OCI-LY7 (cell line): ENCODE measurements around the gene GXYLT2. TPM values are rescaled to one million over a fixed set of nuclear protein-coding genes. Genes with fewer than 3 reads are reported as not detected.

Experiments
- BruUV-seq: library from RNA; stranded (reverse); fragments of 400-500 nt; replicated peaks from 2 replicates; lab custom pipeline; 2021; lab: Mats Ljungman, UMichigan
- CTCF ChIA-PET: fragments of 300-600 bp; sonication (Branson Sonifier 250); formaldehyde crosslinking; loops from one replicate; lab custom pipeline; 2022; ENCODE audit warnings: antibody characterized with exemption; ENCODE audit not compliant: unreplicated experiment; lab: Charles Lee
- POLR2A ChIA-PET: fragments of 300-600 bp; sonication (Branson Sonifier 250); formaldehyde crosslinking; loops from one replicate; lab custom pipeline; 2022; ENCODE audit warnings: antibody characterized with exemption; lab: Charles Lee
- DNase-seq: peaks from one replicate; pipeline ENCODE4 v3.0.0-alpha.2; 2015; ENCODE audit warnings: low spot score
- H2AFZ ChIP-seq: fragments of 200-600 bp; sonication (generic), shearing (Covaris generic); 2 replicates; pipeline ENCODE4 v1.6.1; 2014; ENCODE audit warnings: mild to moderate bottlenecking, antibody characterized with exemption, low read length, moderate library complexity
- H3K27ac ChIP-seq: fragments of 200-600 bp; sonication (generic); 2 replicates; pipeline ENCODE4 v1.5.1; 2014; ENCODE audit warnings: mixed run types, low read depth, mild to moderate bottlenecking, moderate library complexity, low read length, inconsistent platforms; ENCODE audit not compliant: poor library complexity, severe bottlenecking
- H3K36me3 ChIP-seq: fragments of 200-600 bp; sonication (generic); 2 replicates; pipeline ENCODE4 v1.6.1; 2014; ENCODE audit warnings: mild to moderate bottlenecking, antibody characterized with exemption, low read length, moderate library complexity, mixed read lengths; ENCODE audit not compliant: insufficient read depth
- H3K4me1 ChIP-seq: fragments of 200-600 bp; sonication (generic); 2 replicates; pipeline ENCODE4 v1.5.1; 2014; ENCODE audit warnings: mild to moderate bottlenecking, low read length; ENCODE audit not compliant: insufficient read depth, poor library complexity, severe bottlenecking
- H3K4me2 ChIP-seq: fragments of 200-600 bp; sonication (generic); 2 replicates; pipeline ENCODE4 v1.6.1; 2014; ENCODE audit warnings: mild to moderate bottlenecking, low read length
- H3K4me3 ChIP-seq: fragments of 200-600 bp; sonication (generic); 2 replicates; pipeline ENCODE4 v1.5.1; 2014; ENCODE audit warnings: mild to moderate bottlenecking, low read depth, low read length; ENCODE audit not compliant: poor library complexity, severe bottlenecking
- H3K79me2 ChIP-seq: fragments of 200-600 bp; sonication (generic); 2 replicates; pipeline ENCODE4 v1.6.1; 2016; ENCODE audit warnings: low read depth, mild to moderate bottlenecking, low read length, moderate library complexity, mixed read lengths; ENCODE audit not compliant: insufficient read depth
- H3K9me2 ChIP-seq: fragments of 200-600 bp; sonication (generic); 2 replicates; pipeline ENCODE4 v1.6.1; 2016; ENCODE audit warnings: mild to moderate bottlenecking, low read length, mixed read lengths; ENCODE audit not compliant: insufficient read depth
- H3K9me3 ChIP-seq: fragments of 200-600 bp; sonication (generic); 2 replicates; pipeline ENCODE4 v1.6.1; 2014; ENCODE audit warnings: mild to moderate bottlenecking, mixed run types, low read length, mixed read lengths
- H4K20me1 ChIP-seq: fragments of 200-600 bp; sonication (generic); 2 replicates; pipeline ENCODE4 v1.6.1; 2014; ENCODE audit warnings: mild to moderate bottlenecking, antibody characterized with exemption, low read length, moderate library complexity, mixed read lengths; ENCODE audit not compliant: insufficient read depth
- EZH2phosphoT487 ChIP-seq: fragments of 200-600 bp; sonication (generic); IDR thresholded peaks from 2 replicates; pipeline ENCODE4 v1.6.1; 2018; ENCODE audit warnings: low read depth, borderline replicate concordance, mild to moderate bottlenecking, mixed run types, antibody characterized with exemption, low read length, moderate library complexity, mixed read lengths
- intact Hi-C: fragments of 100-400 bp; cut with micrococcal nuclease; formaldehyde crosslinking; loops from one replicate; pipeline ENCODE4 v1.10.0; 2022; ENCODE audit not compliant: unreplicated experiment
- total RNA-seq, 2 experiments: library from RNA; depleted of rRNA in 1 of 2; stranded (reverse); fragments of >200 nt in 1 of 2; shearing (Covaris generic) in 1 of 2; gene quantifications; 2 replicates each; pipeline ENCODE4 v1.2.3, GENCODE V29; 2014 to 2022
- TF ChIP-seq, protein P1 (sequence below): fragments of 200-600 bp; sonication (generic); conservative IDR thresholded peaks from 2 replicates; pipeline ENCODE4 v1.5.1; 2014; ENCODE audit warnings: mild to moderate bottlenecking, antibody characterized with exemption, low read length, moderate library complexity, mixed read lengths

GXYLT2 gene
- total RNA-seq, 2 experiments from 2014 or later, result not detected

DNA sequence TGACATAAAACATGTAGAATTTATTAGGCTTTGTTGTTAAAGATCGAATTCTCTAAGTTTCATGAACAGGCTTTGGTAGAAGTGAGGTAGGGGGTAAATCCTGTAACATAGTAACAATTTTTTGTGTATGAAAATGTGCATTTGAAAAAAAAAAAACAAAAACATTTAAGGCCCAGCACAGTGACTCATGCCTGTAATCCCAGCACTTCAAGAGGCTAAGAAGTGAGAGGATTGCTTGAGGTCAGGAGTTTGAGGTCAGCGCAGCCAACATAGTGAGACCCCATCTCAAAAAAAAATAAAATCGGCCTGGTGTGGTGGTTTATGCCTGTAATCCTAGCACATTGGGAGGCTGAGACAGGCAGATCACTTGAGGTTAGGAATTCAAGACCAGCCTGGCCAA lies 81.9 kb downstream of the GXYLT2 start:
- ChIA-PET CTCF (no interaction called here), POLR2A (interaction anchor here (0.6 kb wide), 1 partner anchor 11 kb away, joined by 3 read pairs; no protein-coding TSS in a partner anchor)
- Histone ChIP-seq H3K79me2 (no peaks in the 10 kb centered on the region), H3K9me3 (no peaks in the 10 kb centered on the region), H3K4me3 (no peak overlapping the region), H3K36me3 (no peaks in the 10 kb centered on the region), H4K20me1 (no peaks in the 10 kb centered on the region), H2AFZ (no peak overlapping the region), H3K4me1 (peaks cover 3% of the 10 kb centered on the region), H3K9me2 (no peaks in the 10 kb centered on the region), H3K4me2 (no peak overlapping the region), H3K27ac (no peak overlapping the region)
- BruUV-seq, result no TSS peak
- no peak for DNase-seq
- intact Hi-C loops, result no loop called here
- no peak for TF ChIP-seq EZH2phosphoT487
- TF ChIP-seq, protein P1, sequence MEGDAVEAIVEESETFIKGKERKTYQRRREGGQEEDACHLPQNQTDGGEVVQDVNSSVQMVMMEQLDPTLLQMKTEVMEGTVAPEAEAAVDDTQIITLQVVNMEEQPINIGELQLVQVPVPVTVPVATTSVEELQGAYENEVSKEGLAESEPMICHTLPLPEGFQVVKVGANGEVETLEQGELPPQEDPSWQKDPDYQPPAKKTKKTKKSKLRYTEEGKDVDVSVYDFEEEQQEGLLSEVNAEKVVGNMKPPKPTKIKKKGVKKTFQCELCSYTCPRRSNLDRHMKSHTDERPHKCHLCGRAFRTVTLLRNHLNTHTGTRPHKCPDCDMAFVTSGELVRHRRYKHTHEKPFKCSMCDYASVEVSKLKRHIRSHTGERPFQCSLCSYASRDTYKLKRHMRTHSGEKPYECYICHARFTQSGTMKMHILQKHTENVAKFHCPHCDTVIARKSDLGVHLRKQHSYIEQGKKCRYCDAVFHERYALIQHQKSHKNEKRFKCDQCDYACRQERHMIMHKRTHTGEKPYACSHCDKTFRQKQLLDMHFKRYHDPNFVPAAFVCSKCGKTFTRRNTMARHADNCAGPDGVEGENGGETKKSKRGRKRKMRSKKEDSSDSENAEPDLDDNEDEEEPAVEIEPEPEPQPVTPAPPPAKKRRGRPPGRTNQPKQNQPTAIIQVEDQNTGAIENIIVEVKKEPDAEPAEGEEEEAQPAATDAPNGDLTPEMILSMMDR, result no peak

DNA sequence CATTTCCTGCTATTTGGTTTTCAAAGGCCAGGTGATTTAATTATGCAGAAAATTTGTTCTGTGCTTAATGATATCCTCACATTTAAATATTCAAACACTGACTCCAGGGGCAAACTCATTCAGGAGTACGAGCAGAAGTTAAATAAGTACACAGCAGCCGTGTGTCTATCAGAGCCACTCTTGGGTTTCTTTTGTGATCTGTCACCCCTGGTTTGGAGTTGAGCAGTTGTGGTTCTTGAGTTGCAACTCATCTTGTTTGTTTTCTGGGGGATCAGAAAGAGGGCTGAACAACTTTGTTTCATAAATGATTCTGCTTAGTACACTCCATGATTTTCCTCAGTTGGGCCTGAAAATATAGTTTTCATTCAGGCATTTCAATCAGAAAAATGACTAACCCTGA lies 83.1 kb downstream of the GXYLT2 start:
- Histone ChIP-seq H3K36me3 (no peaks in the 10 kb centered on the region), H3K4me3 (no peak overlapping the region), H3K4me2 (no peak overlapping the region), H3K4me1 (peaks cover 1% of the 10 kb centered on the region), H4K20me1 (no peaks in the 10 kb centered on the region), H3K79me2 (no peaks in the 10 kb centered on the region), H2AFZ (no peak overlapping the region), H3K27ac (no peak overlapping the region), H3K9me2 (no peaks in the 10 kb centered on the region), H3K9me3 (no peaks in the 10 kb centered on the region)
- POLR2A ChIA-PET, result interaction anchor here (0.7 kb wide), 1 partner anchor 46 kb away, joined by 3 read pairs; no protein-coding TSS in a partner anchor
- intact Hi-C loops, result no loop called here
- no peak for DNase-seq
- CTCF ChIA-PET, result no interaction called here
- no peak for TF ChIP-seq EZH2phosphoT487
- TF ChIP-seq, protein P1, result no peak
- no TSS peak for BruUV-seq

DNA sequence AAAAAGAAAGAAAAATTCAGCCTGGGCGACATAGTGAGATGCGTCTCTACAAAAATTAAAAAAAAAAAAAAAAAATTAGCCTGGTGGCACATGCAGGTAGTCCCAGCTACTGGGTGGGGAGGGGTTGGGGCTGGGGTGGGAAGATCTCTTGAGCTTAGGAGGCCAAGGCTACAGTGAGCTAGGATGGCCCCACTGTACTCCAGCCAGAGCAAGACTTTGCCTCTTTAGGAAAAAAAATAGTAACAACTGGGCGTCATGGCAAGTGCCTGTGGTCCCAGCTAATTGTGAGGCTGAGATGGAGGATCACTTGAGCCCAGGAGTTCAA lies 84.8 kb downstream of the GXYLT2 start:
- Histone ChIP-seq H3K4me2 (no peak overlapping the region), H3K9me3 (no peaks in the 10 kb centered on the region), H2AFZ (no peak overlapping the region), H3K4me3 (no peak overlapping the region), H3K36me3 (no peaks in the 10 kb centered on the region), H3K27ac (no peak overlapping the region), H3K9me2 (no peaks in the 10 kb centered on the region), H3K4me1 (no peaks in the 10 kb centered on the region), H3K79me2 (no peaks in the 10 kb centered on the region), H4K20me1 (no peaks in the 10 kb centered on the region)
- CTCF ChIA-PET, result no interaction called here
- intact Hi-C loops, result no loop called here
- POLR2A ChIA-PET, result interaction anchor here (1.2 kb wide), 1 partner anchor 17 kb away, joined by 3 read pairs; no protein-coding TSS in a partner anchor
- TF ChIP-seq EZH2phosphoT487, result no peak
- TF ChIP-seq, protein P1, result no peak
- DNase-seq, result no peak
- no TSS peak for BruUV-seq
